ENCODE data around the gene PKD1.
A peak's percentile ranks its signal among the peaks of the same experiment; 100 is the strongest.

Gene PKD1

DNA sequence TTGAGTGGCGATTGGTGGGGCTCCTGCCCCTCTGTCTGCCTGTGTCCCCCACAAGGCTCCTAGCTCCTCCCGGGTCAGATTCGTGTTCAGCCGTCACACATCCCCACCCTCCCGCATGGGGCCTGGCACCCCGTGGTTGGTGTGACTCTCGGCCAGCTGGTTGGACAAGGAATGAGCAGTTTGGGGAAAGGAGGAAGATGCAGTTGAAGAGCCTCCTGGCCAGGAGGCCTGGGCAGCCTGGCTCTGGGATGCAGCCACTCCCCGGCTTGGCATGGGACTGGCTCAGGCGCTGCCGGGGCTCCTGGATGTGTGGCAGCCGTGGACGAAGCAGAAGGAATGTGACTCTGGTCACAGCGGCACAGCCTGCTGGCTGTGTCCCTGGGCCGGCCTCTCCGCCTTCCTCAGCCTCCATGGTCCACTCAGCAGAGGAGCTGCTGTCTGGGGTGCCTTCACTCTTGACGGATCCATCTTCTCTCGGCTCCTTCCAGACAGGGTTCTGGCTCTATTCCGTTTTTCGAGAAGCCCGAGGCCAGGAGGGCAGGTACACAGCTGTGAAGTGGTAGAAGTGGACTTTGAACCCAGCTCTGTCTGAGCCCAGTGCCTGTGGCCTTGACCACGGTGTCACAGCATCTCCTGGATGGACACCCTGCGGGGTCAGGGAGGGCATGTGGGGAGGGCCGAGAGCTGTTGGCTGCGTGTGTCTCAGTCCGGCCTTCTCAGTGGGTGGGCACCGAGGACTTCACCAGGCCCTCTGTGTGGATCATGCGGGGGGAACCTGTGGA lies 22.0 kb upstream of the PKD1 start:
- Histone ChIP-seq H3K4me1 (ENCODE audit: control insufficient read depth, insufficient read depth, low read length) (peaks cover 81% of the 10 kb centered on the region), H3K9ac (ENCODE audit: low read length in 2 of 2) (peak overlapping the region; percentile 75 to 82), H3K36me3 (ENCODE audit: control insufficient read depth in 2 of 2, insufficient read depth in 2 of 2, low read length in 2 of 2) (no peaks in the 10 kb centered on the region), H3K27me3 (ENCODE audit: control insufficient read depth in 1 of 2, insufficient read depth in 2 of 2, low read length in 2 of 2) (no peaks in the 10 kb centered on the region), H3K9me3 (ENCODE audit: control insufficient read depth in 2 of 2, low read length in 2 of 2) (no peaks in the 10 kb centered on the region), H3K4me3 (ENCODE audit: low read length in 2 of 2) (peak overlapping the region; percentile 19 to 96), H3K27ac (ENCODE audit: low read length) (peak overlapping the region; percentile 98)

DNA sequence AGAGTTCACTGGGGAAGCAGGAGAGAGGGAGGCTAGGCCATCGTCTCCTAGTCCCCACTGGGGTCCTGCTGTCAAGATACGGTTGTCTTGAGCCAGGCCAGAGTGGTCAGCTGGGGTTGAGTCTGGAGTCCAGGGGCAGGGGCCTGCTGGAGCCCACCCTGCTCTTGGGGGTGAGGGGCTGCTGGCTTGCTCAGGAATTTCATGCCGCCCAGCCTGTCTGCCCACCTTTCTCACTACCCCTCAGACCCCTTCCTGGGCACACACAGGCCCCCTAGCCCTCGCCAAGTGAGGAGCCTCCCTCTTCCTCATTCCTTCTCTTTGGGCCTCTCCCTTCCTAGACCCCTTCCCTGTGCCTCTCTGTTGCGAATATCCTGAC lies 21.1 kb upstream of the PKD1 start:
- Histone ChIP-seq H3K4me1 (ENCODE audit: control insufficient read depth, insufficient read depth, low read length) (peaks cover 82% of the 10 kb centered on the region), H3K27me3 (ENCODE audit: control insufficient read depth in 1 of 2, insufficient read depth in 2 of 2, low read length in 2 of 2) (no peaks in the 10 kb centered on the region), H3K27ac (ENCODE audit: low read length) (peak overlapping the region; percentile 98), H3K9ac (ENCODE audit: low read length in 2 of 2) (peak overlapping the region; percentile 73 to 82), H3K9me3 (ENCODE audit: control insufficient read depth in 2 of 2, low read length in 2 of 2) (no peaks in the 10 kb centered on the region), H3K4me3 (ENCODE audit: low read length in 2 of 2) (peak overlapping the region; percentile 94 to 96), H3K36me3 (ENCODE audit: control insufficient read depth in 2 of 2, insufficient read depth in 2 of 2, low read length in 2 of 2) (no peaks in the 10 kb centered on the region)

- no peaks in the 10 kb centered on the region for H3K27me3 ChIP-seq (ENCODE audit: control insufficient read depth in 1 of 2, insufficient read depth in 2 of 2, low read length in 2 of 2)
- peak overlapping the region; percentile 98 for H3K27ac ChIP-seq (ENCODE audit: low read length)
Measured at GRCh38 chr16:2155977-2156848, 20.5 kb upstream of the PKD1 start.

DNA sequence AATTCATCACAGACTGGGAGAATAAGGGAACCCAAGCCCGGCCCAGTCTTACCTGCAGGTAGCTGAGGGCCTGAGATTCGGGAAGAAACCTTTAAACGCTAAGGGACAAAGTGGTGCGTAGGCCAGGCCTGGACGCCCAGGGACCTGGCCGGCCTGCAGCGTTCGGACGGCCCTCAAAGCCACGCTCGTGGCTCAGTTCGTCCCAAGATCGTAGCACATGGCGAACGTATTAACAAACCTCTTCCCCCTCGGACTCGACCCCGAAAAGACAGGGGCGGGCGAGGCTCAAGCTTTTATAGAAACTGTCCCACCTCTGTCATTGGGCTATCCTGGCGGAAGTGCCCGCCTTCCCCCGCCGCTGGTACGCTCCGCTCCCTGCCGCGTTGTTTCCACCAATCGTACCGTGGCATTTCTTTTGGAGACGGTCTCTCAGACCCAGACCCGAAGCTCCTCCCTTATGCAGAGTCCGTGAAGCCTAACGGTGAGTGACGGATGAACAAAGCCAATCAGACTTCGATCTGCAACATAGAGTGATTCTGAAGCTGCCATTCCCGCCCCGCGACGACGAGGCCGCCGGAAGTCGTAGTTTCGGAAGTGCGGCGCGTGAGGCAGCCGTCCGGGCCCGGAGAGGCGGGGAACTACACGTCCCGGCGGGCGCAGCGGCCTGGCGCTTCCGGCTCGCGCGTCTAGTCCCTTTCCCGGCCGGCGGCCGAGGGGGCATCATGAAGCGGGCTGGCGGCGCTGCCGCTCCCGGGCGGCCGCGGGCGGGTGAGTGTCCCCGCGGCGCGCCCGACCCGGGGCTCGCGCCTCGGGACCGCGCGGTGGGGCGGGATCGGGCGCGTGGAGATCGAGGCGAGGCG lies 19.6 kb upstream of the PKD1 start, which contains the start of gene TRAF7:
TSS of gene TRAF7 (plus strand) at position 692 of the 860 bp plus-strand sequence. CDS start 8,139 bp downstream, outside the sequence.
- peak within 1 kb of the TSS; percentile 98 for H3K27ac ChIP-seq (ENCODE audit: low read length)
- no peaks in the 10 kb centered on the region for H3K27me3 ChIP-seq (ENCODE audit: control insufficient read depth in 1 of 2, insufficient read depth in 2 of 2, low read length in 2 of 2)
- peak within 1 kb of the TSS; percentile 82 to 92 for H3K9ac ChIP-seq (ENCODE audit: low read length in 2 of 2)
- peak within 1 kb of the TSS; percentile 94 to 96 for H3K4me3 ChIP-seq (ENCODE audit: low read length in 2 of 2)
- peaks cover 0 to 3% of the 10 kb centered on the region in 2 donors for H3K36me3 ChIP-seq (ENCODE audit: control insufficient read depth in 2 of 2, insufficient read depth in 2 of 2, low read length in 2 of 2)
- H3K9me3 ChIP-seq (ENCODE audit: control insufficient read depth in 2 of 2, low read length in 2 of 2), result no peaks in the 10 kb centered on the region
- H3K4me1 ChIP-seq (ENCODE audit: control insufficient read depth, insufficient read depth, low read length), result peaks cover 85% of the 10 kb centered on the region

More at GRCh38 chr16:2155977-2156848, 20.5 kb upstream of the PKD1 start:
- peaks cover 82% of the 10 kb centered on the region for H3K4me1 ChIP-seq (ENCODE audit: control insufficient read depth, insufficient read depth, low read length)
- no peaks in the 10 kb centered on the region for H3K9me3 ChIP-seq (ENCODE audit: control insufficient read depth in 2 of 2, low read length in 2 of 2)
- H3K36me3 ChIP-seq (ENCODE audit: control insufficient read depth in 2 of 2, insufficient read depth in 2 of 2, low read length in 2 of 2), result peaks cover 0 to 3% of the 10 kb centered on the region in 2 donors
- H3K9ac ChIP-seq (ENCODE audit: low read length in 2 of 2), result peak overlapping the region; percentile 73 to 82
- peak overlapping the region; percentile 94 to 96 for H3K4me3 ChIP-seq (ENCODE audit: low read length in 2 of 2)

GRCh38 chr16:2154533-2155090 lies 18.9 kb upstream of the PKD1 start:
- H3K9ac ChIP-seq (ENCODE audit: low read length in 2 of 2), result peak overlapping the region; percentile 72 to 92
- H3K4me1 ChIP-seq (ENCODE audit: control insufficient read depth, insufficient read depth, low read length), result peaks cover 86% of the 10 kb centered on the region
- peak overlapping the region; percentile 82 to 96 for H3K4me3 ChIP-seq (ENCODE audit: low read length in 2 of 2)

GRCh38 chr16:2152695-2153506 lies 17.2 kb upstream of the PKD1 start:
- H3K9ac ChIP-seq (ENCODE audit: low read length in 2 of 2), result peak overlapping the region; percentile 59 to 72
- no peaks in the 10 kb centered on the region for H3K9me3 ChIP-seq (ENCODE audit: control insufficient read depth in 2 of 2, low read length in 2 of 2)
- peak overlapping the region; percentile 71 for H3K27ac ChIP-seq (ENCODE audit: low read length)
- H3K27me3 ChIP-seq (ENCODE audit: control insufficient read depth in 1 of 2, insufficient read depth in 2 of 2, low read length in 2 of 2), result no peaks in the 10 kb centered on the region
- H3K36me3 ChIP-seq (ENCODE audit: control insufficient read depth in 2 of 2, insufficient read depth in 2 of 2, low read length in 2 of 2), result peaks cover 0 to 3% of the 10 kb centered on the region in 2 donors
- peak overlapping the region; percentile 82 to 96 for H3K4me3 ChIP-seq (ENCODE audit: low read length in 2 of 2)
- H3K4me1 ChIP-seq (ENCODE audit: control insufficient read depth, insufficient read depth, low read length), result peaks cover 85% of the 10 kb centered on the region

More at GRCh38 chr16:2154533-2155090, 18.9 kb upstream of the PKD1 start:
- Histone ChIP-seq H3K27ac (ENCODE audit: low read length) (peak overlapping the region; percentile 71), H3K27me3 (ENCODE audit: control insufficient read depth in 1 of 2, insufficient read depth in 2 of 2, low read length in 2 of 2) (no peaks in the 10 kb centered on the region), H3K36me3 (ENCODE audit: control insufficient read depth in 2 of 2, insufficient read depth in 2 of 2, low read length in 2 of 2) (peaks cover 0 to 3% of the 10 kb centered on the region in 2 donors), H3K9me3 (ENCODE audit: control insufficient read depth in 2 of 2, low read length in 2 of 2) (no peaks in the 10 kb centered on the region)

- H3K27me3 ChIP-seq (ENCODE audit: control insufficient read depth in 1 of 2, insufficient read depth in 2 of 2, low read length in 2 of 2), result no peaks in the 10 kb centered on the region
- H3K36me3 ChIP-seq (ENCODE audit: control insufficient read depth in 2 of 2, insufficient read depth in 2 of 2, low read length in 2 of 2), result peaks cover 0 to 3% of the 10 kb centered on the region in 2 donors
- H3K9me3 ChIP-seq (ENCODE audit: control insufficient read depth in 2 of 2, low read length in 2 of 2), result no peaks in the 10 kb centered on the region
- peak overlapping the region in 1 of 2 donors; percentile 35 for H3K4me3 ChIP-seq (ENCODE audit: low read length in 2 of 2)
- peaks cover 75% of the 10 kb centered on the region for H3K4me1 ChIP-seq (ENCODE audit: control insufficient read depth, insufficient read depth, low read length)
- peak overlapping the region in 1 of 2 donors; percentile 55 for H3K9ac ChIP-seq (ENCODE audit: low read length in 2 of 2)
- peak overlapping the region; percentile 71 for H3K27ac ChIP-seq (ENCODE audit: low read length)
Measured at GRCh38 chr16:2151188-2152091, 15.7 kb upstream of the PKD1 start.

- peaks cover 72% of the 10 kb centered on the region for H3K4me1 ChIP-seq (ENCODE audit: control insufficient read depth, insufficient read depth, low read length)
- peak overlapping the region; percentile 31 for H3K27ac ChIP-seq (ENCODE audit: low read length)
- H3K9ac ChIP-seq (ENCODE audit: low read length in 2 of 2), result peak overlapping the region in 1 of 2 donors; percentile 5
- no peaks in the 10 kb centered on the region for H3K27me3 ChIP-seq (ENCODE audit: control insufficient read depth in 1 of 2, insufficient read depth in 2 of 2, low read length in 2 of 2)
- no peaks in the 10 kb centered on the region for H3K9me3 ChIP-seq (ENCODE audit: control insufficient read depth in 2 of 2, low read length in 2 of 2)
- no peak overlapping the region for H3K4me3 ChIP-seq (ENCODE audit: low read length in 2 of 2)
- peaks cover 0 to 3% of the 10 kb centered on the region in 2 donors for H3K36me3 ChIP-seq (ENCODE audit: control insufficient read depth in 2 of 2, insufficient read depth in 2 of 2, low read length in 2 of 2)
Measured at GRCh38 chr16:2150418-2151187, 14.9 kb upstream of the PKD1 start.

All from stomach smooth muscle (tissue), 2 donors.